H9 (cell line): ENCODE results near the gene TMEM132D. TPM values are rescaled to one million over a fixed set of nuclear protein-coding genes. Genes with fewer than 3 reads are reported as not detected.

Experiments used
- DNase-seq: peaks from one replicate; pipeline ENCODE4 v3.0.0-alpha.2; 2017
- H2AFZ ChIP-seq: one replicate; pipeline ENCODE4 v1.6.1; 2013; ENCODE audit warnings: mild to moderate bottlenecking, low read length, control low read depth, moderate library complexity
- H2AK5ac ChIP-seq: 2 replicates; pipeline ENCODE4 v1.6.1; 2013; ENCODE audit warnings: low read length, control low read depth, mixed read lengths; ENCODE audit not compliant: insufficient read length
- H2BK120ac ChIP-seq: one replicate; pipeline ENCODE4 v1.6.1; 2013; ENCODE audit warnings: low read depth, mild to moderate bottlenecking, low read length, control low read depth, inconsistent platforms; ENCODE audit not compliant: poor library complexity, severe bottlenecking
- H2BK12ac ChIP-seq: 2 replicates; pipeline ENCODE4 v1.6.1; 2013; ENCODE audit warnings: low read length, control low read depth, mixed read lengths, low read depth; ENCODE audit not compliant: insufficient read length
- H2BK15ac ChIP-seq: 2 replicates; pipeline ENCODE4 v1.6.1; 2013; ENCODE audit warnings: low read depth, low read length, control low read depth
- H2BK20ac ChIP-seq: one replicate; pipeline ENCODE4 v1.6.1; 2013; ENCODE audit warnings: low read depth, mild to moderate bottlenecking, low read length, control low read depth, inconsistent platforms; ENCODE audit not compliant: poor library complexity, severe bottlenecking
- H2BK5ac ChIP-seq: 2 replicates; pipeline ENCODE4 v1.6.1; 2013; ENCODE audit warnings: low read length, control low read depth, mixed read lengths; ENCODE audit not compliant: insufficient read length
- H3K14ac ChIP-seq: 2 replicates; pipeline ENCODE4 v1.6.1; 2013; ENCODE audit warnings: low read length, control low read depth; ENCODE audit not compliant: insufficient read depth
- H3K18ac ChIP-seq: 2 replicates; pipeline ENCODE4 v1.6.1; 2013; ENCODE audit warnings: low read depth, mild to moderate bottlenecking, mixed read lengths, low read length, control low read depth; ENCODE audit not compliant: insufficient read length
- H3K23ac ChIP-seq: 2 replicates; pipeline ENCODE4 v1.6.1; 2013; ENCODE audit warnings: low read length, control low read depth, mixed read lengths, low read depth; ENCODE audit not compliant: insufficient read length
- H3K23me2 ChIP-seq: 2 replicates; pipeline ENCODE4 v1.6.1; 2013; ENCODE audit warnings: low read depth, mild to moderate bottlenecking, mixed read lengths, low read length, control low read depth; ENCODE audit not compliant: insufficient read length, poor library complexity, severe bottlenecking
- H3K27ac ChIP-seq: 2 replicates; pipeline ENCODE4 v1.5.1; 2013; ENCODE audit warnings: low read length, control low read depth, mixed read lengths, low read depth; ENCODE audit not compliant: insufficient read length
- H3K27me3 ChIP-seq: 2 replicates; pipeline ENCODE4 v1.6.1; 2013; ENCODE audit warnings: low read length, control low read depth, inconsistent platforms; ENCODE audit not compliant: insufficient read depth
- H3K4ac ChIP-seq: 2 replicates; pipeline ENCODE4 v1.6.1; 2013; ENCODE audit warnings: low read depth, mild to moderate bottlenecking, control low read depth, inconsistent platforms, low read length, moderate library complexity
- H3K4me1 ChIP-seq: 2 replicates; pipeline ENCODE4 v1.6.1; 2013; ENCODE audit warnings: low read length, control low read depth, inconsistent platforms; ENCODE audit not compliant: insufficient read depth
- H3K4me2 ChIP-seq: 2 replicates; pipeline ENCODE4 v1.6.1; 2013; ENCODE audit warnings: low read length, control low read depth, mixed read lengths; ENCODE audit not compliant: insufficient read length, insufficient read depth
- H3K56ac ChIP-seq: 2 replicates; pipeline ENCODE4 v1.6.1; 2013; ENCODE audit warnings: low read depth, mild to moderate bottlenecking, mixed read lengths, low read length, control low read depth; ENCODE audit not compliant: insufficient read length
- H3K79me1 ChIP-seq: 2 replicates; pipeline ENCODE4 v1.6.1; 2013; ENCODE audit warnings: low read depth, mild to moderate bottlenecking, moderate library complexity, low read length, control low read depth, inconsistent platforms; ENCODE audit not compliant: insufficient read depth, poor library complexity, severe bottlenecking
- H3K79me2 ChIP-seq: 2 replicates; pipeline ENCODE4 v1.6.1; 2013; ENCODE audit warnings: low read length, control low read depth, inconsistent platforms; ENCODE audit not compliant: insufficient read depth
- H3K9ac ChIP-seq: 2 replicates; pipeline ENCODE4 v1.6.1; 2013; ENCODE audit warnings: low read length, control low read depth, mixed read lengths; ENCODE audit not compliant: insufficient read length; ENCODE audit errors: extremely low read depth
- H3K9me3 ChIP-seq: one replicate; pipeline ENCODE4 v1.6.1; 2013; ENCODE audit warnings: low read depth, low read length, inconsistent platforms; ENCODE audit not compliant: control insufficient read depth
- H3T11ph ChIP-seq: one replicate; pipeline ENCODE4 v1.6.1; 2013; ENCODE audit warnings: mild to moderate bottlenecking, low read length, control low read depth, inconsistent platforms
- H4K20me1 ChIP-seq: one replicate; pipeline ENCODE4 v1.6.1; 2013; ENCODE audit not compliant: control insufficient read depth, insufficient read length, insufficient read depth
- H4K5ac ChIP-seq: 2 replicates; pipeline ENCODE4 v1.6.1; 2013; ENCODE audit warnings: low read depth, mild to moderate bottlenecking, mixed read lengths, low read length, control low read depth; ENCODE audit not compliant: insufficient read length
- H4K8ac ChIP-seq: replicated peaks from 2 replicates; pipeline ENCODE4 v1.6.1; 2013; ENCODE audit warnings: low read length, control low read depth, mixed read lengths, low read depth; ENCODE audit not compliant: insufficient read length
- H4K91ac ChIP-seq: 2 replicates; pipeline ENCODE4 v1.6.1; 2013; ENCODE audit warnings: low read depth, mild to moderate bottlenecking, moderate library complexity, mixed read lengths, low read length, control low read depth; ENCODE audit not compliant: insufficient read length
- H3K27ac Mint-ChIP-seq, 3 experiments: 2 replicates in 2 of 3; 3 replicates in 1 of 3; pipeline ENCODE4 v1.8.0; 2020 to 2021; ENCODE audit warnings: mixed read lengths in 3 of 3, mild to moderate bottlenecking in 1 of 3, moderate library complexity in 1 of 3
- H3K27me3 Mint-ChIP-seq: 2 replicates; pipeline ENCODE4 v1.8.0; 2021; ENCODE audit warnings: low read depth, mild to moderate bottlenecking, moderate library complexity, mixed read lengths
- H3K36me3 Mint-ChIP-seq, 3 experiments: 2 replicates in 2 of 3; 3 replicates in 1 of 3; pipeline ENCODE4 v1.8.0; 2020 to 2021; ENCODE audit warnings: low read depth in 3 of 3, mixed read lengths in 3 of 3; ENCODE audit not compliant: insufficient read depth in 1 of 3
- H3K4me1 Mint-ChIP-seq, 2 experiments: 2 replicates each; pipeline ENCODE4 v1.8.0; 2020; ENCODE audit warnings: mixed read lengths in 2 of 2
- H3K4me3 Mint-ChIP-seq, 2 experiments: 2 replicates in 1 of 2; 3 replicates in 1 of 2; pipeline ENCODE4 v1.8.0; 2020 to 2021; ENCODE audit warnings: mild to moderate bottlenecking in 2 of 2, mixed read lengths in 2 of 2, moderate library complexity in 1 of 2
- H3K9me3 Mint-ChIP-seq, 2 experiments: 2 replicates in 1 of 2; 3 replicates in 1 of 2; pipeline ENCODE4 v1.8.0; 2020; ENCODE audit warnings: mild to moderate bottlenecking in 2 of 2, mixed read lengths in 2 of 2, moderate library complexity in 1 of 2
- WGBS: extraction: QIAGEN DNeasy Blood & Tissue Kit; methylation state at CpG from one replicate; pipeline ENCODE4 v1.1.7; 2013; ENCODE audit warnings: missing lambda C conversion rate, low lambda C conversion rate, mixed read lengths; ENCODE audit not compliant: insufficient read length; ENCODE audit errors: extremely low coverage; 5-methylcytosine and 5-hydroxymethylcytosine counted together
- total RNA-seq: library from RNA; stranded (reverse); gene quantifications from 2 replicates; pipeline ENCODE4 v1.2.1, GENCODE V29; 2021
- TF ChIP-seq, protein P1 (sequence below): fragments of 200-600 bp; sonication (generic); conservative IDR thresholded peaks from 3 replicates; pipeline ENCODE4 v1.8.0; 2021; ENCODE audit warnings: antibody characterized with exemption, mild to moderate bottlenecking

The TMEM132D gene
- total RNA-seq, 1 experiment from 2014 or later: 6.1 TPM

DNA sequence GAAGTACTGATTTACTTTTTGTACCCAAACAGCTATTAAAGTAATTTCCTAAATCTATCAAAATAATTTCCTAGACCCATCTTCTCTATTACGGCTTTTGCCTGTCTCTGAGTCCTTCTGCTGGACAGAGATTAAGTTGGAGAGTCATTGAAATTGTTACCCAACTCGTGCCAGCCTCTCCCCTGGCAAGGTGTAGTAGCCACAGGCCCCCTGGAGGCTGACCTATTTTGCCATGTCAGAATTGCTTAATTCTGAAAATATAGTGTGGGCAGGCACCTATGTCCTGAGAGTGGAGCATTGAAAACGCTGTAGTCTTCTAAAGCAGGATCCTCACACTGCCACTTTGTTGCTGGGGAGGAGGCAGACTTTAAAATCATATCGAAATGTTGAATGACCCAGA, 742.3 kb downstream of the TMEM132D start:
- Histone ChIP-seq H3K18ac (no peak overlapping the region), H3K27ac (no peak overlapping the region), H3K79me1 (no peaks in the 10 kb centered on the region), H3K14ac (no peak overlapping the region), H3K9ac (no peak overlapping the region), H3K23ac (no peak overlapping the region), H3K4me2 (no peak overlapping the region), H4K91ac (no peak overlapping the region), H2BK12ac (no peak overlapping the region), H2BK20ac (no peak overlapping the region), H3K79me2 (no peaks in the 10 kb centered on the region), H2AFZ (no peak overlapping the region), H4K5ac (no peak overlapping the region), H3K23me2 (no peaks in the 10 kb centered on the region), H3K27me3 (no peaks in the 10 kb centered on the region), H3T11ph (no peak overlapping the region), H2BK120ac (no peak overlapping the region), H2AK5ac (no peak overlapping the region), H3K4me1 (peaks cover 4% of the 10 kb centered on the region; the same call in 1 of the 2 replicates), H2BK5ac (no peak overlapping the region), H3K4ac (no peak overlapping the region), H4K20me1 (no peaks in the 10 kb centered on the region), H3K9me3 (no peaks in the 10 kb centered on the region), H3K56ac (no peak overlapping the region), H4K8ac (no peak overlapping the region), H2BK15ac (no peak overlapping the region)
- Mint-ChIP-seq H3K9me3 (peaks cover 12 to 22% of the 10 kb centered on the region in 2 experiments), H3K27ac (no peak overlapping the region), H3K36me3 (peaks cover 0 to 24% (median 23%) of the 10 kb centered on the region in 3 experiments; a peak in 5 of 7 replicates), H3K4me1 (peaks cover 14 to 15% of the 10 kb centered on the region in 2 experiments), H3K27me3 (peaks cover 2% of the 10 kb centered on the region; the same call in 1 of the 2 replicates), H3K4me3 (no peak overlapping the region)
- TF ChIP-seq, protein P1, sequence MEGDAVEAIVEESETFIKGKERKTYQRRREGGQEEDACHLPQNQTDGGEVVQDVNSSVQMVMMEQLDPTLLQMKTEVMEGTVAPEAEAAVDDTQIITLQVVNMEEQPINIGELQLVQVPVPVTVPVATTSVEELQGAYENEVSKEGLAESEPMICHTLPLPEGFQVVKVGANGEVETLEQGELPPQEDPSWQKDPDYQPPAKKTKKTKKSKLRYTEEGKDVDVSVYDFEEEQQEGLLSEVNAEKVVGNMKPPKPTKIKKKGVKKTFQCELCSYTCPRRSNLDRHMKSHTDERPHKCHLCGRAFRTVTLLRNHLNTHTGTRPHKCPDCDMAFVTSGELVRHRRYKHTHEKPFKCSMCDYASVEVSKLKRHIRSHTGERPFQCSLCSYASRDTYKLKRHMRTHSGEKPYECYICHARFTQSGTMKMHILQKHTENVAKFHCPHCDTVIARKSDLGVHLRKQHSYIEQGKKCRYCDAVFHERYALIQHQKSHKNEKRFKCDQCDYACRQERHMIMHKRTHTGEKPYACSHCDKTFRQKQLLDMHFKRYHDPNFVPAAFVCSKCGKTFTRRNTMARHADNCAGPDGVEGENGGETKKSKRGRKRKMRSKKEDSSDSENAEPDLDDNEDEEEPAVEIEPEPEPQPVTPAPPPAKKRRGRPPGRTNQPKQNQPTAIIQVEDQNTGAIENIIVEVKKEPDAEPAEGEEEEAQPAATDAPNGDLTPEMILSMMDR: no peak
- no CpG with 5 or more reads among the region's 4 CpGs for WGBS
- DNase-seq: no peak
